HepG2 (cell line): ENCODE measurements around the gene PLXDC2. TPM values are rescaled to one million over a fixed set of nuclear protein-coding genes. Genes with fewer than 3 reads are reported as not detected.

Experiments used
- ATF7-NPFF ChIP-seq: sonication (generic); formaldehyde crosslinking; IDR thresholded peaks from 2 replicates; pipeline ENCODE4 v1.8.1; 2023; ENCODE audit warnings: mild to moderate bottlenecking, low read depth, missing genetic modification reagents, moderate library complexity
- ETV6 ChIP-seq: sonication (generic); formaldehyde crosslinking; conservative IDR thresholded peaks from 2 replicates; pipeline ENCODE4 v1.4.0; 2020; ENCODE audit warnings: missing genetic modification reagents
- FOXC1 ChIP-seq: sonication (generic); formaldehyde crosslinking; IDR thresholded peaks from 2 replicates; pipeline ENCODE4 v1.8.0; 2022; ENCODE audit warnings: mild to moderate bottlenecking, missing genetic modification reagents, borderline replicate concordance
- GATA4 ChIP-seq: sonication (generic); IDR thresholded peaks from 2 replicates; pipeline ENCODE4 v1.6.1; 2016; ENCODE audit warnings: antibody characterized with exemption, low read depth, borderline replicate concordance
- HOMEZ ChIP-seq: IDR thresholded peaks from 2 replicates; pipeline ENCODE4 v1.6.1; 2016; ENCODE audit warnings: low read depth
- MIXL1 ChIP-seq: IDR thresholded peaks from 2 replicates; pipeline ENCODE4 v1.6.1; 2016
- NFAT5 ChIP-seq: sonication (generic); formaldehyde crosslinking; IDR thresholded peaks from 2 replicates; pipeline ENCODE4 v1.4.0; 2020; ENCODE audit warnings: missing genetic modification reagents
- PAXIP1 ChIP-seq: sonication (generic); formaldehyde crosslinking; conservative IDR thresholded peaks from 2 replicates; pipeline ENCODE4 v1.4.0; 2020; ENCODE audit warnings: mild to moderate bottlenecking, missing genetic modification reagents, moderate library complexity
- PHF20 ChIP-seq: sonication (generic); formaldehyde crosslinking; IDR thresholded peaks from 2 replicates; pipeline ENCODE4 v1.5.0; 2020; ENCODE audit warnings: mild to moderate bottlenecking, missing genetic modification reagents
- PRDM15 ChIP-seq: sonication (generic); formaldehyde crosslinking; IDR thresholded peaks from 2 replicates; pipeline ENCODE4 v1.4.0; 2020; ENCODE audit warnings: missing genetic modification reagents
- REPIN1 ChIP-seq: sonication (generic); formaldehyde crosslinking; IDR thresholded peaks from 2 replicates; pipeline ENCODE4 v1.8.0; 2022; ENCODE audit warnings: missing genetic modification reagents, low read depth, mild to moderate bottlenecking, borderline replicate concordance
- RFX5 ChIP-seq: IDR thresholded peaks from 2 replicates; pipeline ENCODE4 v1.6.1; 2011; ENCODE audit warnings: low read depth, low read length, improper control_type of control experiment
- SMAD3 ChIP-seq: sonication (generic); formaldehyde crosslinking; IDR thresholded peaks from 2 replicates; pipeline ENCODE4 v1.4.0; 2020; ENCODE audit warnings: missing genetic modification reagents
- ZFX ChIP-seq: sonication (generic); formaldehyde crosslinking; IDR thresholded peaks from 2 replicates; pipeline ENCODE4 v1.4.0; 2020; ENCODE audit warnings: mild to moderate bottlenecking, low read depth, missing genetic modification reagents, moderate library complexity
- ZNF264 ChIP-seq: sonication (generic); formaldehyde crosslinking; IDR thresholded peaks from 2 replicates; pipeline ENCODE4 v1.4.0; 2020; ENCODE audit warnings: missing genetic modification reagents
- ZNF724P ChIP-seq: sonication (generic); formaldehyde crosslinking; IDR thresholded peaks from 2 replicates; pipeline ENCODE4 v1.8.0; 2022; ENCODE audit warnings: missing genetic modification reagents, borderline replicate concordance
- ZNF83 ChIP-seq: sonication (generic); formaldehyde crosslinking; IDR thresholded peaks from 2 replicates; pipeline ENCODE4 v1.4.0; 2020; ENCODE audit warnings: missing genetic modification reagents, mild to moderate bottlenecking, borderline replicate concordance
- polyA plus RNA-seq, 8 experiments: library from polyadenylated mRNA; depleted of rRNA in 3 of 8; stranded (reverse) in 7 of 8; unstranded in 1 of 8; fragments of >200 nt; fragmentation: Illumina TruSeq in 4 of 8; extraction: Trizol in 4 of 8; gene quantifications; 2 replicates each; pipeline versions ENCODE4 v1.2.1 to v1.2.3, GENCODE V29; 2011 to 2016; ENCODE audit warnings: low read depth in 4 of 8, missing spikeins in 1 of 8, mixed read lengths in 1 of 8; ENCODE audit not compliant: insufficient read depth in 1 of 8
- total RNA-seq, 5 experiments: library from RNA; depleted of rRNA; stranded (reverse); fragments of >200 nt; fragmentation: Illumina TruSeq; extraction: Trizol; gene quantifications; 2 replicates each; pipeline ENCODE4 v1.2.3, GENCODE V29; 2016; ENCODE audit warnings: low read depth in 1 of 5

PLXDC2 gene
- total and polyA plus RNA-seq, 2 of the 13 experiments (the other 11 are each of a cell fraction or from before 2014, with no cell fraction given), result 2.1 to 2.4 TPM

GRCh38 chr10:19918794-19919193, 102.6 kb downstream of the PLXDC2 start (continued):
- TF ChIP-seq NFAT5 (CRISPR knock-in tag), result no peak
- TF ChIP-seq PHF20, result no peak
- TF ChIP-seq ZFX (CRISPR knock-in tag), result no peak
- no peak for TF ChIP-seq ZNF83
- no peak for TF ChIP-seq SMAD3 (CRISPR knock-in tag)
- TF ChIP-seq FOXC1 (CRISPR knock-in tag), result no peak
- TF ChIP-seq PRDM15 (CRISPR knock-in tag), result no peak
- TF ChIP-seq ZNF724P (CRISPR knock-in tag), result no peak
- TF ChIP-seq REPIN1 (CRISPR knock-in tag), result no peak
- TF ChIP-seq GATA4, result no peak
- peak; percentile 29; the same call in 1 of the 2 replicates for TF ChIP-seq HOMEZ (CRISPR knock-in tag)
- TF ChIP-seq RFX5, result no peak
- no peak for TF ChIP-seq ETV6 (CRISPR knock-in tag)
- TF ChIP-seq ATF7-NPFF (CRISPR knock-in tag), result no peak
- no peak for TF ChIP-seq ZNF264
- peak; percentile 45; the same call in 1 of the 2 replicates for TF ChIP-seq PAXIP1 (CRISPR knock-in tag)
- peak; percentile 46; the same call in 1 of the 2 replicates for TF ChIP-seq MIXL1 (CRISPR knock-in tag)
